OCI-M1 (cell line): Measurements from ENCODE around the gene DDHD1.
"Not testable (repeated sequence)": the region's sequence is repeated elsewhere in the genome, so short reads cannot be mapped to it uniquely, and the experiment has no call there.

Experiments used
- DNase-seq: peaks from one replicate; lab custom pipeline; 2025; lab: John Stamatoyannopoulos, UW

Gene DDHD1

GRCh38 chr14:53152887-53153701 is at the start of gene DDHD1:
Gene DDHD1, minus strand, starts transcription at chr14:53153323. Its CDS starts 225 bp downstream, at chr14:53153098.
- DNase-seq, result peak; percentile 85

GRCh38 chr14:53195949-53196348 is 42.8 kb upstream of the DDHD1 start:
- DNase-seq, result no peak

GRCh38 chr14:53193193-53193592 is 40.1 kb upstream of the DDHD1 start:
- DNase-seq, result peak; percentile 21

- no peak for DNase-seq
Observed at GRCh38 chr14:53192052-53192760, 39.1 kb upstream of the DDHD1 start.

- DNase-seq, result no peak
Observed at GRCh38 chr14:53190938-53191337, 37.8 kb upstream of the DDHD1 start.

GRCh38 chr14:53187921-53188463 is 34.9 kb upstream of the DDHD1 start:
- DNase-seq, result no peak

GRCh38 chr14:53186532-53186931 is 33.4 kb upstream of the DDHD1 start:
- no peak for DNase-seq

- peak; percentile 21 for DNase-seq
Observed at GRCh38 chr14:53183611-53184010, 30.5 kb upstream of the DDHD1 start.

- DNase-seq, result no peak
Observed at GRCh38 chr14:53183056-53183455, 29.9 kb upstream of the DDHD1 start.

GRCh38 chr14:53181463-53182081 is 28.4 kb upstream of the DDHD1 start:
- not testable (repeated sequence) for DNase-seq

GRCh38 chr14:53180272-53181221 is 27.4 kb upstream of the DDHD1 start:
- peak; percentile 17 for DNase-seq

GRCh38 chr14:53179486-53180005 is 26.4 kb upstream of the DDHD1 start:
- DNase-seq, result not testable (repeated sequence)

GRCh38 chr14:53175375-53175774 is 22.3 kb upstream of the DDHD1 start:
- DNase-seq, result no peak

GRCh38 chr14:53174918-53175317 is 21.8 kb upstream of the DDHD1 start:
- DNase-seq, result no peak

- DNase-seq, result no peak
Observed at GRCh38 chr14:53168786-53169185, 15.7 kb upstream of the DDHD1 start.

GRCh38 chr14:53167602-53168328 is 14.6 kb upstream of the DDHD1 start:
- peak; percentile 40 for DNase-seq

- DNase-seq, result peak; percentile 20
Observed at GRCh38 chr14:53161758-53162435, 8.8 kb upstream of the DDHD1 start.

GRCh38 chr14:53156238-53156637 is 3.1 kb upstream of the DDHD1 start:
- DNase-seq, result no peak

- DNase-seq, result peak; percentile 31
Observed at GRCh38 chr14:53153702-53154112, 584 bp upstream of the DDHD1 start.
